HepG2 (cell line): ENCODE measurements around the gene SMIM36. TPM values are rescaled to one million over a fixed set of nuclear protein-coding genes. Genes with fewer than 3 reads are reported as not detected.
A peak's percentile ranks its signal among the peaks of the same experiment; 100 is the strongest.

Source experiments
- CAMTA2 ChIP-seq: sonication (generic); formaldehyde crosslinking; IDR thresholded peaks from 2 replicates; pipeline ENCODE4 v1.4.0; 2020; ENCODE audit warnings: mild to moderate bottlenecking, missing genetic modification reagents, borderline replicate concordance
- CERS6 ChIP-seq: sonication (generic); formaldehyde crosslinking; IDR thresholded peaks from 2 replicates; pipeline ENCODE4 v1.5.0; 2020; ENCODE audit warnings: missing genetic modification reagents
- ELF1 ChIP-seq: sonication (generic); formaldehyde crosslinking; IDR thresholded peaks from 2 replicates; pipeline ENCODE4 v1.4.0; 2020; ENCODE audit warnings: missing genetic modification reagents
- FOXA3 ChIP-seq: IDR thresholded peaks from 2 replicates; pipeline ENCODE4 v1.6.1; 2016; ENCODE audit warnings: missing genetic modification reagents, missing compliant biosample characterization
- GFI1 ChIP-seq: sonication (generic); formaldehyde crosslinking; IDR thresholded peaks from 2 replicates; pipeline ENCODE4 v1.5.0; 2020; ENCODE audit warnings: missing genetic modification reagents, mild to moderate bottlenecking, borderline replicate concordance
- HNF4A ChIP-seq: sonication (generic); formaldehyde crosslinking; IDR thresholded peaks from 2 replicates; pipeline ENCODE4 v1.4.0; 2020; ENCODE audit warnings: missing genetic modification reagents
- MED13 ChIP-seq: sonication (generic); formaldehyde crosslinking; IDR thresholded peaks from 2 replicates; pipeline ENCODE4 v1.5.0; 2020; ENCODE audit warnings: missing genetic modification reagents
- NFYC ChIP-seq: IDR thresholded peaks from 2 replicates; pipeline ENCODE4 v1.6.1; 2016; ENCODE audit warnings: missing genetic modification reagents, missing compliant biosample characterization
- PAX8 ChIP-seq: sonication (generic); formaldehyde crosslinking; IDR thresholded peaks from 2 replicates; pipeline ENCODE4 v1.8.0; 2022; ENCODE audit warnings: mild to moderate bottlenecking, missing genetic modification reagents, borderline replicate concordance
- SNAPC4 ChIP-seq: sonication (generic); formaldehyde crosslinking; IDR thresholded peaks from 2 replicates; pipeline ENCODE4 v1.4.0; 2020; ENCODE audit warnings: mild to moderate bottlenecking, missing genetic modification reagents
- SP140L ChIP-seq: sonication (generic); formaldehyde crosslinking; IDR thresholded peaks from 2 replicates; pipeline ENCODE4 v1.4.0; 2020; ENCODE audit warnings: missing genetic modification reagents, borderline replicate concordance
- TBL1XR1 ChIP-seq: fragments of 150-350 bp; IDR thresholded peaks from 2 replicates; pipeline ENCODE4 v1.6.1; 2014; ENCODE audit warnings: borderline replicate concordance, low read length; ENCODE audit not compliant: partially characterized antibody
- ZFP36L2 ChIP-seq: sonication (generic); formaldehyde crosslinking; IDR thresholded peaks from 2 replicates; pipeline ENCODE4 v1.4.0; 2020; ENCODE audit warnings: missing genetic modification reagents
- ZGPAT ChIP-seq: IDR thresholded peaks from 2 replicates; pipeline ENCODE4 v1.6.1; 2016; ENCODE audit warnings: mild to moderate bottlenecking
- ZNF629 ChIP-seq: sonication (generic); formaldehyde crosslinking; conservative IDR thresholded peaks from 2 replicates; pipeline ENCODE4 v1.5.0; 2020; ENCODE audit warnings: missing genetic modification reagents
- ZSCAN25 ChIP-seq: sonication (generic); formaldehyde crosslinking; IDR thresholded peaks from 2 replicates; pipeline ENCODE4 v1.8.0; 2022; ENCODE audit warnings: mild to moderate bottlenecking, missing genetic modification reagents
- ZSCAN5A ChIP-seq: sonication (generic); formaldehyde crosslinking; IDR thresholded peaks from 2 replicates; pipeline ENCODE4 v1.8.0; 2022; ENCODE audit warnings: mild to moderate bottlenecking, missing genetic modification reagents, borderline replicate concordance
- polyA plus RNA-seq, 8 experiments: library from polyadenylated mRNA; depleted of rRNA in 3 of 8; stranded (reverse) in 7 of 8; unstranded in 1 of 8; fragments of >200 nt; fragmentation: Illumina TruSeq in 4 of 8; extraction: Trizol in 4 of 8; gene quantifications; 2 replicates each; pipeline versions ENCODE4 v1.2.1 to v1.2.3, GENCODE V29; 2011 to 2016; ENCODE audit warnings: low read depth in 4 of 8, missing spikeins in 1 of 8, mixed read lengths in 1 of 8; ENCODE audit not compliant: insufficient read depth in 1 of 8
- total RNA-seq, 5 experiments: library from RNA; depleted of rRNA; stranded (reverse); fragments of >200 nt; fragmentation: Illumina TruSeq; extraction: Trizol; gene quantifications; 2 replicates each; pipeline ENCODE4 v1.2.3, GENCODE V29; 2016; ENCODE audit warnings: low read depth in 1 of 5

Gene SMIM36
- total and polyA plus RNA-seq, 2 of the 13 experiments (the other 11 are each of a cell fraction or from before 2014, with no cell fraction given), result not detected

- TF ChIP-seq NFYC (0 out of 2 replicates have a peak, but pooled peaks have one; percentile 29), CAMTA2 (CRISPR knock-in tag) (no peak), SNAPC4 (CRISPR knock-in tag) (no peak), HNF4A (CRISPR knock-in tag) (peak; percentile 92), CERS6 (no peak), ZGPAT (CRISPR knock-in tag) (peak; percentile 74), FOXA3 (CRISPR knock-in tag) (peak; percentile 87), ZSCAN5A (CRISPR knock-in tag) (peak; percentile 60), ZFP36L2 (0 out of 2 replicates have a peak, but pooled peaks have one; percentile 37), SP140L (CRISPR knock-in tag) (peak; percentile 29; the same call in 1 of the 2 replicates), TBL1XR1 (peak; percentile 24), ZNF629 (CRISPR knock-in tag) (0 out of 2 replicates have a peak, but pooled peaks have one; percentile 5), ELF1 (CRISPR knock-in tag) (peak; percentile 51), ZSCAN25 (CRISPR knock-in tag) (peak; percentile 37; the same call in 1 of the 2 replicates), GFI1 (CRISPR knock-in tag) (peak; percentile 43), MED13 (peak; percentile 80; the same call in 1 of the 2 replicates), PAX8 (0 out of 2 replicates have a peak, but pooled peaks have one; percentile 56)
Observed at GRCh38 chr17:55433629-55434422, 77.4 kb downstream of the SMIM36 start (continued).
